Superior temporal gyrus (tissue), 1 donor: ENCODE measurements around the gene FAM222B.
A peak's percentile ranks its signal among the peaks of the same experiment; 100 is the strongest.
"Not testable (repeated sequence)": the region's sequence is repeated elsewhere in the genome, so short reads cannot be mapped to it uniquely, and the experiment has no call there.

Experiments
- DNase-seq: peaks from one replicate; pipeline ENCODE4 v3.0.0-alpha.2; 2016; ENCODE audit errors: extremely low spot score

FAM222B gene

GRCh38 chr17:28841901-28842281, 699 bp downstream of the FAM222B start:
- peak; percentile 27 for DNase-seq

DNA sequence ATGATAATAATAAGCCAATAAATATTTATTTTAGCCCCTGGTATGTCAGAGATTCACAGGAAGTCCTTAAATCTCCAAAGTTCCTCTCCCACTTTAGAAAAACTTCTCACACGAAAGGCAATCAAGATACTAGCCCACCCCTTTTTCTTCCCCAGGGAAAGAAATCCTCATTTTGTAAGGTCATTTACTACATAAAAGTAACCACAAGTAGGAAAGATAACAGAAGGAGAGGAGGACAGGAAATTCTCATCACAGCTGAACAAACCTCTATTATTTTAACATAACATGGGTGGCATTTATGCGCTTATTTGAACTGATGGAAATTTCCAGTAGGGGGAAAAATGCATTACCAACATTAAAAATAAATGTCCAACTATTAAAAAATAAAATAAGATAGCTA, 3.4 kb downstream of the FAM222B start:
- no peak for DNase-seq

- not testable (repeated sequence) for DNase-seq
These were observed 6.0 kb downstream of the FAM222B start for GRCh38 chr17:28836541-28836940.

DNA sequence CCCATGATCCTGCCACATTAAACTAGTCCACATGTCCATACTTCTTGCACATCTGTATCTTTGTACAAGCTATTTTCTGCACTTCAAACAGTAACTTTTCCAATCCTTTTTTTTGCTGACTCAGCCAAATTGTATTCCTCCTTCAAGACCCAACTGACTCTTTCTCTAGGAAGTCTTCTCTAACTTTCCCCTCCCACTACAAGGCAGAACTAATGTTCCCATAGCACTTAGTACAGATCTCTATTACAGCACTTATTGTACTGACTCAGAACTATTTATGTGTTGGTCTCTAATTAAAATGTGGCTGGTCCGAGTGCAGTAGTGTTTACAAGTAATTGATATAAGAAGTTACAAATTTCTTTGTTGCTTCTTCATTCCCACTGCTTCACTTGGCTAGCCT, 8.2 kb downstream of the FAM222B start:
- no peak for DNase-seq

- DNase-seq: no peak
These were observed 14.1 kb downstream of the FAM222B start for GRCh38 chr17:28828294-28829040.

DNA sequence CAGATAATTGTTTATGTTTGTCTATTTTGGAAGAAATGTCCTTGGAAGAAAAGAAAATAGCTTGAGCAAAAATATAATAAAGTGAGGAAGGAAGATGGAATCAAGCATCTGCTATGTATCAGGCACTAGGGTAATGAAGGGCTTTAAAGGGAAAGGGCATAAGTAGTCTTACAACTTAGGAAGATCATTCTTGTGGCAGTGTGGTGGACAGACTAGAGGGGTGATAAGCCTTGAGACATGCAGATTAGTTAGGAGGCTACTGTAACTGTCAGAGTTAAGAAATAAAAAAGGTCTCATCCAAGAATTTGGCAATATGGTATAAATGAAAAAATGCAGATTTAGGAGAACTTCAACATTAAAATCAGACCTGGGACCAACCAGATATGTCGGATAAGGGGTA, 14.9 kb downstream of the FAM222B start:
- DNase-seq: no peak

- DNase-seq: no peak
These were observed 23.0 kb downstream of the FAM222B start for GRCh38 chr17:28819582-28819981.

- DNase-seq: peak; percentile 67
These were observed 23.8 kb downstream of the FAM222B start for GRCh38 chr17:28818819-28819221.

DNA sequence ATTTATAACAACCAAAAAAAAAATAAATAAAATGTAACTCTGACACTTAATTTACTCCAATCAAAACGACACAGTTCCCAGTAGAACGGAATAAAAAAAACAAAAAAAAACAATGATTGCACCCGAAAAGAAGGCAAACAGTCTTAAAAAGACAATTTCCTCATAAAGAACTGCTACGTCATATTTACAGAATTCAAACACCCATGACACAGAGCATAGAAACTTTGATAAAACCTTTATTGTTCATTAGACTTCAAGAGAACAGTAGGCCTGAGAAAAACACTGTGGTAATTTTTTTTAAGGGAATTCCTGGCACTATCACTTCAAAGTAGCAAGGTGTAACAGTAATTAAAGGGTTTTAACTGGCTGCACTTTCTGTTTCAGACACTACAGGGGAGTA, 26.1 kb downstream of the FAM222B start:
- DNase-seq: no peak

DNA sequence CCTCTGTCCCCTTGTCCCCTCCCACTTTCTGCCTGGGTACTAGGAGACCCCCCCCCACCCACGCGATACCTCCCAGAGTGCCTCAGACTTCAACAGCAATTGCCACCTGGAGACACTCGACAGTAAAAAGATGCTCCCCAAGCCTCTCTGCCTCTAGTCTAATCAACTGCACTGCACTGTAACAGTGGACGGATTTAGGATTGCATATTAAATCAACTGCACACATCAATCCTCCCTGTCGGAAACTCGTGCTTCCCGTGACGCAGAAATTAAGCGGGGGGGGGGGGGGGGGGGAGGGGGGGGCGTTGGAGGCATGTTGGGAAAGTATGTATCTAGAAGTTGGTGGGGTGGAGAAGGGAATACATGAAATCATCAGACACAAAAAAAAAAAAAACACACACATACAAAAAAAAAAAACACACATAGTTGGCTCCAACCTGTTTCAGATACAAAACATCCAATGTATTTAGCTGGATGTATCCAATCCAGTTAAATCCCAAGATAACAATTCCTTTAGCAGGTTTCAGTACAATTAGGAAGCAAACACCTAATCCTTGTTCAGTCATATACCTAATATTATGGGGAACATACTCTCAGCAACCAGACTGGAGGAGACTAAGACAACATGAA, 29.7 kb downstream of the FAM222B start:
- peak; percentile 26 for DNase-seq

GRCh38 chr17:28812091-28812747, 30.4 kb downstream of the FAM222B start:
- DNase-seq: peak; percentile 97

DNA sequence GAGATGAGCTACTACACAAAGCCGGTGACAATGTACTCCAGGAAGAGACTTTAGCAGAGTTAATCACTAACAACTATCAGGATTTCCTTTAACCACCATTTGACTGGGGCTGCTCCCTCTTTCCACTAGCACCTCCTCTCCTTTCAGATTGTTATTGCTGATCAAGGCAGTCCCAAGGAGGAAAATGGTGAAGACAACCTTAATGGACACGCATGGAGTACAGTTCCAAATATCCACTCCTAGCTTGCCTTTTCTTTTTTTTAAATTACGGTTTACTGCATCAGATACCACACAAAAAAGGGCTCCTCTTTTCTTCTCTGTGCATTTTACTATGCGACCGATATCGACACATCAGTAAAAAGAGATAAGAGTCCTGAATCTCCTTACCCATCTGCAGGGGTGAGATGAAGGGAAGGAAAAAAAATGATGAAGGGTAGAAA, 30.9 kb downstream of the FAM222B start:
- peak; percentile 60 for DNase-seq

DNA sequence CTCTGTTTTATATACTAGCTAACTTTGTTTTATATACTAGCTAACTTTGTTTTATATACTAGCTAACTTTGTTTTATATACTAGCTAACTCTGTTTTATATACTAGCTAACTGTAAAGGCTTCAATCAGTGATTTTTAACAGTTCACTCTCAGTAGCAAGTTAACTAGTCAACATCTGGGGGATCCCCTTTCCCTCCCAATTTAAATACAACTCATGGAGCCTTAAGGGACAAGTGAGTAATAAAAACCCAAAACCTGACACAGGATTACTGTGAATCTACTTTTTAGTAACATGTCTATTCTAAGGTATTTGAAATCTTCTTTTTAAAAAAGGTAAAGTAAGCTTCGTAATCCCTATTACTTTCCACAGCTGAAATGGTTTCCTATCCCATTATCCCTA, 32.2 kb downstream of the FAM222B start:
- DNase-seq: no peak

DNA sequence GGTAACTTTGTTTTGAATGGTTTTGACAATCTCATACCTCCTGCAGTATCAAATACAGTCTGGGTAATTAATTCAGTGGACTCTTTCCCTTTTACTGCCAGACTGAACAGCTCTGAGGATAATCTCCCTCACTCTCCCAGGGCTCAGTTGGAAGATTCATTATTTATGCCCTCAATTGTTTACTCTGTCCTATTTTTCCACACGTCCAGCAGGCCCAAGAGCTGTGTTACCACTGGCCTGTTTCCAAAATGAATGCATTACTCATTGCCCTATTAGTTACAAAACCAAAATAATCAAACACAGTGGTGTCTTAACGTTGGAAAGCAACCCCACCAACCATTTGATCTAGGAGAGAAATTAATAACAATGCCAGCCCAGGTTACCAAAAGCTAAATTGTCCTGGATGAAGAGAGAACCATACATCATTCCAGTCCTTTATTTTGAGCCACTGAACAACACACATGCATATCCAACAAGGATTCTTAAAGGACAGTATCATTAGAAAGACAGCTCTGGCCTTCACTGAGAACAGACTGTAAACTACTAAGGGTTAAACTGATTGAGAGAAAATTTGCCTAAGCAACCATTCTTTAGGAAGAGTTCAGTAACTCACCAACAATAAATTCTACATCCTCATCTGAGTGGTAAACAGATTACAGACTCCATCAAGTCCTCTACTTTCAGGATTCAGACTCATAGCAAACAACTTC, 34.5 kb downstream of the FAM222B start:
- peak; percentile 74 for DNase-seq

GRCh38 chr17:28796062-28796461, 46.5 kb downstream of the FAM222B start:
- DNase-seq: peak; percentile 13

GRCh38 chr17:28794846-28795441, 47.6 kb downstream of the FAM222B start:
- not testable (repeated sequence) for DNase-seq

GRCh38 chr17:28792877-28793661, 49.5 kb downstream of the FAM222B start:
- DNase-seq: no peak

DNA sequence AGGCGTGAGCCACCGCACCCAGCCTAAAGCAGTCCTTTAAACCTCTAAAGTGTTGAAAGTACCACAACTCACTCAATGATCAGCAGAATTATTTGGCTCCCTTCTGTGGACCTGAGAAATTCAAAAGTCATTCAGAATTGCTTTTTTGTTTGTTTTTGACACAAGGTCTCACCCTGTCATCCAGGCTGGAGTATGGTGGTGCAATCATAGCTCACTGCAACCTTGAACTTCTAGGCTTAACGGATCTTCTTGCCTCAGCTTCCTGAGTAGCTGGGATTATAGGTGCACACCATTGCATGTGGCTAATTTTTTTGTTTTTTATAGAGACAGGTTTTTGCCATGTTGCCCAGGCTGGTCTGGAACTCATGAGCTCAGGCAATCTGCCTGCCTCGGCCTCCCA, 54.5 kb downstream of the FAM222B start:
- no peak for DNase-seq

GRCh38 chr17:28783161-28783560, 59.4 kb downstream of the FAM222B start:
- DNase-seq: no peak

DNA sequence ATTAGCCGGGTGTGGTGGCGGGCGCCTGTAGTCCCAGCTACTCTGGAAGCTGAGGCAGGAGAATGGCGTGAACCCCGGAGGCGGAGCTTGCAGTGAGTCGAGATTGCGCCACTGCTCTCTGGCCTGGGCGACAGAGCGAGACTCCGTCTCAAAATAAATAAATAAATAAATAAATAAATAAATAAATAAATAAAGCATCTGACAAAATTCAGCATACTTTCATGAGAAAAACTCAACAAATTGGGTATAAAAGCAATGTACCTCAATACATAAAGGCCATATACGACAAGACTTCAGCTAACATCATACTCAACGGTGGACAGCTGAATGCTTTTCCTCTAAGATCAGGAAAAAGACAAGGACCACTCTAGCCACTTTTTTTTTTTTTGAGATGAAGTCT, 63.0 kb downstream of the FAM222B start:
- DNase-seq: not testable (repeated sequence)

DNA sequence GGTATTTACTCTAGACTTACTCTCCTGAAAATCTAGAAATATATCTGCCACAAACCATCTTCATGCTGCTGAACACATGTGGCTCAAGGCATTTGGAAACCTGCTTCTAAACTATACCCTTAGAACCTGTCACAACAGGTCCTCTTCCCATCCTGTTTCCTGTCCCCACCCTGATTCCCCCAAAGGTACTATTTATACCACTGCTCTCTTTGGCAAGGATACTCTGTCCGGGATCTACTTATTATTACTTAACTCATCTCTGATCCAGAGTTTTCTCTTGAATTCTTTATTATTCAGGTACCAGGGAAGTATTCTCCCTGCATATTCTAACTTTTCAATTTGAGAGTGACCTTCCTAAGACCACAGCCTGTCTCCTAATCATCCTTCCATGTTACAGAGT, 65.4 kb downstream of the FAM222B start:
- DNase-seq: no peak
